Dermis blood vessel endothelial cell (primary cell): ENCODE measurements around the gene FDPS. TPM values are rescaled to one million over a fixed set of nuclear protein-coding genes. Genes with fewer than 3 reads are reported as not detected.
"Not testable (repeated sequence)": the region's sequence is repeated elsewhere in the genome, so short reads cannot be mapped to it uniquely, and the experiment has no call there.

Experiments
- DNase-seq: peaks from one replicate; pipeline ENCODE4 v3.0.0; 2010
- total RNA-seq: library from RNA; depleted of rRNA; stranded (reverse); fragments of >200 nt; gene quantifications from 2 replicates; pipeline ENCODE4 v1.2.3, GENCODE V29; 2014

The FDPS gene
- total RNA-seq, 1 donor from 2014 or later = 452 TPM

DNA sequence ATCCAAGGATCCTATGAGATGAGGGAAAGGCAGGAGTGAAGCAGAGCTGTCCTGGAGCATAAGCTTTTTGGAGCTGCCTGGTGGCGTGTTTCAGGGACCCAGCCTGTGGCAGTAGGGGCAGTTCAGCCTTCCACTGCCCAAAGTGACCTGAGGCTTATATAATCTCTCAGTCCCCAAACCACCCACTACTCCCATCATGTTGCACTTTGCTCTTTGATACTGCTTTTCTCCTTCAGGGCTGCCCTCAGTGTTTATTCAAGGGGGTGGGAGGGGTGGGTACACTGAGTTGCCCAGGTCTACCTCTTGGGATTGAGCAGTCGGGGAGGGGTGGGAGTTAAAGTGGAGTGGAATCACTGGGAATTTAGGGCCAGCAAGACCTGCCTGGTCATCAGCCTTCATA is 22.1 kb upstream of the FDPS start:
- DNase-seq = no peak

GRCh38 chr1:155287987-155288543 is 20.6 kb upstream of the FDPS start:
- DNase-seq = no peak

- not testable (repeated sequence) for DNase-seq
These were observed 17.7 kb upstream of the FDPS start for GRCh38 chr1:155291006-155291405.

- DNase-seq = no peak
These were observed 15.4 kb upstream of the FDPS start for GRCh38 chr1:155293086-155293749.

GRCh38 chr1:155294520-155295182 is 14.0 kb upstream of the FDPS start:
- DNase-seq = no peak

- no peak for DNase-seq
These were observed 13.3 kb upstream of the FDPS start for GRCh38 chr1:155295183-155295941.

- no peak for DNase-seq
These were observed 12.8 kb upstream of the FDPS start for GRCh38 chr1:155295942-155296267.

DNA sequence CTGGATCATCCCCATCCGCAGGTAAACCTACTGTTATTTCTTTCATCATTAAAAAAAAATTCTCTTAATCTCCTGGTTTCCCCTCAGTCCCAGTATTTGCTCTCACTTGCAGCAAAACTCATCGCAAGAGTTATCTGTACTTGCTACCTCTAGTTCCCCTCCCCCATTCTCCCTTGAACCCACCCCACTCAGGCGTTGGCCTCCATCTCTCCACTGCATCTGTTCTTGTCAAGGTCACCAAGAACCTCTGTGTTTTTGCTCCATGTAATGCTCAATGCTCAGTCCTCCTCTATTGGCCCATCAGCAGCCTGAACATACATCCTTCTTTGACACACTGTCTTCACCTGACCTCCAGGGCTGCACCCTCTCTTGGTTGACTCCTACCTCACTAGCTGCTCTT is 12.0 kb upstream of the FDPS start:
- DNase-seq = no peak

- DNase-seq = no peak
These were observed 11.3 kb upstream of the FDPS start for GRCh38 chr1:155297384-155297783.

- DNase-seq = no peak
These were observed 8.6 kb upstream of the FDPS start for GRCh38 chr1:155300024-155300423.

DNA sequence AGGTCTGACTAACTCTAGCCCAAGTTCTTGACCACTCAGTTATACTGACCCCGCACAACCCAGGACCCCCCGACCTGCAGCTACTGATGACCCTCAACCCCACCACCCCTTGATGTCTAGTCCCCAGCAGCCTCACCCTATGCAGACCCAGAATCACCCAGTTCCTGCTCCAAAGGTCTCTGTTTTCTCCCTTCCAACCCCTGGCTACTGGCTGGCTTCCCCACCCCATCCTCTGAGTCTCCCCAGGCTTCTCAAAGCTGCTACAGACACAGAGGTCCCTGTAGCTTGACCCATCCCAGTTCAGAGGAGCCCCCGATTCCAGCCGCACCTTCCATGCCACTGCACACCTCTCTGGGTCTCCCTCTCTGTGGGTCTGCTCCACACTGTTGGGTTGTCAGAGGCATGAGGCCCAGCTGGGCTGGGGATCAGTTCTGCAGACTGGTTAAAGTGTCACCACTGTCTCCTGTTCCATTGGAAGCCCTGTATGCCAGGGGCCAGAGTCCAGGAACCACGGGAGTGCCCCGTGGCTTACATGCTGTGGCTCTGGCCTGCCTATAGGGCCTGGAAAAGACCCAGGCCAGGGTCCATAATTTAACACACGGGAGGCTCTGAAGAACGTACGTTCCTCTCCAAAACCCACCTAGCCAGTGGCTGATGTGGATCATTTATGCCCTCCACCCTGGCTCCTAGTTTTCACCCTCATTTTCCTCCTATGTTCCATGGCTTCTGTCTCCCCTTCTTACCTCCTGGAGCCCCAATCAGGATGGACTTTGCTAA is 7.9 kb upstream of the FDPS start:
- DNase-seq = no peak

GRCh38 chr1:155301342-155301841 is 7.3 kb upstream of the FDPS start, which contains the start of gene PKLR:
PKLR (minus strand) TSS chr1:155301438; CDS start chr1:155301395, 43 bp downstream.
- DNase-seq = no peak

DNA sequence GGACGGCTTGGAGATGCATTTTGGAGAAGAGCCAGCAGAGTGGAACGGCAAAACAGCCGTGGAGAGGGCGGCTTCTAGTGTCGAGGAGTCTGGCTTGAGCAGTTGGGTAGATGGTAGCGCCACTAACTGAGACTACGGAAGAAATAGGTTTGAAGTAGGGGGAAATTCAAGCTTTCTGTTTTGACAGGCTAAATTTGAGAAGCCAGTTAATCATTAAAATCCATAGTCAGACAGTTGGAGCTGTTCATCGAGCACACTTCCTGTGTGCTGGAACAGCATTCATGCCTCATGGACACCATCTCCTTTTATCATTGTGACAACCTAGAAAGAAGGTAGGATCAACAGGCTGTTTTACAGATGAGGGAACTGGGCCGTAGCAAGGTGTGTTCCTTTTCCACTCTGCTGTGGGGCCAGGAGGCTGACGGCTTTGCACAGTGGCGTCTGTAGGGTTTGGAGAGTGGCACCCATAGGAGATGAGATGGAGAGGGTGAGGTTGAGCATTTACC is 4.1 kb upstream of the FDPS start:
- no peak for DNase-seq

DNA sequence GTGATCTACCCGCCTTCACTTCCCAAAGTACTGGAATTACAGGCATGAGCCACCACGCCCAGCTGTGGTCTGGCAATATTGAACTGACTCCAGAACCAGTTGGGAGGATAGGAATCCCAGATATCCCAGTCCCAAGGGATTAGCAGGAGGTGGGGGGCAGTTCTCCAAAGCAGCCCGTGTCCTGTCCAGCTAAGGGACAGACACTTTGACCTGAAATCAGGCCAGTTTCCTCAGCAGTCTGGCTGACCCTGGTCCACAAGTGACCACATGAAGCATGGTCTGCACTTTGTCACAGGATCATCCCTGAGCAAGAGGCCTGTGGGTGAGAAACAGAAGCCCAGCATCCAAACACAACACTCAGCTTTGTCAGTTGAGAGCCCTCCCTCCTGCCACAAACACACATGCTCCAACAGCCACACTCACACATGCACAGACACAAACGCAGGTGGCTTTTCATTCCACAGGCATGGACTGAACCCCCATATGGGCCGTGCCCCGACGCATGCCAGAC is 2.7 kb upstream of the FDPS start:
- DNase-seq = no peak

DNA sequence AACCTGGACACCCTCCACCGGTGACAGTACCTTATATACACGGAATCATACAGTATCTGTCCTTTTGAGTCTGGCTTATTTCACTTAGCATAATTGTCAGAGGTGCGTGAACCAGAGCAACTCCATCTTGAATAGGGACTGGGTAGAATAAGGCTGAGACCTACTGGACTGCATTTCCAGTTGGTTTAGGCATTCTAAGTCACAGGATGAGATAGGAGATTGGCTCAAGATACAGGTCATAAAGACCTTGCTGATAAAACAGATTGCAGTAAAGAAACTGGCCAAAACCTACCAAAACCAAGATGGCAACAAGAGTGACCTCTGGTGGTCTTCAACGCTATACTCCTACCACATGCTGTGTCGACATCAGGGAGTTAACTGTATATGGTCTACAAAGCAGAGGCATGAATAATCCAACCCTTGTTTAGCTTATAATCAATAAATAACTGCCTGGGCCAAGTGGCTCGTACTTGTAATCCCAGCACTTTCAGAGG is 1.4 kb upstream of the FDPS start:
- DNase-seq = peak; percentile 75

DNA sequence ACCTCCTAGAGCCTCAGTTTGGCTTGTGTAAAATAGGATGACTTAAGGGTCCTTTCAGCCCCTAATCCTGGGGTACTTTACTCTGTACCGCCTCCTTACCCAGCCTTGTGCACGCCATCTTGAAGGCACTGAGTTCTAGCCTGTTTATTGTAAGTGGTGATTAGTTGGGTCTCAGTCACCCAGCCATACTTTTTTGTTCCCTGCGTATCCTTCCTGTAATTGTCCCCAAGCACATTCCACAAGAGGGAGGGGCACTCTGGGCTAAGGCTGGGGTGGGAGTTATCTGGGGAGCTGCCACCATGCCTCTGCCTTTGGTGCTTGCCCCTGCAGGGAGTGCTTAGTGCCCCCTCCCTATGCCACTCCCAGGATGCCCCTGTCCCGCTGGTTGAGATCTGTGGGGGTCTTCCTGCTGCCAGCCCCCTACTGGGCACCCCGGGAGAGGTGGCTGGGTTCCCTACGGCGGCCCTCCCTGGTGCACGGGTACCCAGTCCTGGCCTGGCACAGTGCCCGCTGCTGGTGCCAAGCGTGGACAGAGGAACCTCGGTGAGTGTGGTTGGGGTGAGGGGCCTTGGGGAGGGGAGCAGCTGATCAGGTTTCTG is 856 bp downstream of the FDPS start:
- DNase-seq = peak; percentile 85

- DNase-seq = no peak
These were observed 4.6 kb downstream of the FDPS start for GRCh38 chr1:155313261-155313660.

- no peak for DNase-seq
These were observed 8.3 kb downstream of the FDPS start for GRCh38 chr1:155316922-155317321.

GRCh38 chr1:155318082-155318481 is 9.4 kb downstream of the FDPS start:
- DNase-seq = no peak

DNA sequence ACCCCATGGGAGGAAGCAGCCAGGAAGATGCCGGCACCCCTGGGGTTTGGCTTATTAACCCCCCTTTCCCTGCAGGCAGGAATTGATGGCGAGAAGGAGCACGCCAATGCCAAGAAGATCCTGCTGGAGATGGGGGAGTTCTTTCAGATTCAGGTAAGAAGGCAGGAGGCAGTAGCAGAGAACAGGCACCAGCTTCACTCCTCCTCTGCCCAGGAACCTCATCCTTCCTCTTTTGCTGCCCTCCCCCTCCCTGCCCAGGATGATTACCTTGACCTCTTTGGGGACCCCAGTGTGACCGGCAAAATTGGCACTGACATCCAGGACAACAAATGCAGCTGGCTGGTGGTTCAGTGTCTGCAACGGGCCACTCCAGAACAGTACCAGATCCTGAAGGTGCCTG is 10.9 kb downstream of the FDPS start:
- no peak for DNase-seq

- no peak for DNase-seq
These were observed 11.6 kb downstream of the FDPS start for GRCh38 chr1:155320252-155320651.
